ENCODE results near the gene RANGAP1.

DNA sequence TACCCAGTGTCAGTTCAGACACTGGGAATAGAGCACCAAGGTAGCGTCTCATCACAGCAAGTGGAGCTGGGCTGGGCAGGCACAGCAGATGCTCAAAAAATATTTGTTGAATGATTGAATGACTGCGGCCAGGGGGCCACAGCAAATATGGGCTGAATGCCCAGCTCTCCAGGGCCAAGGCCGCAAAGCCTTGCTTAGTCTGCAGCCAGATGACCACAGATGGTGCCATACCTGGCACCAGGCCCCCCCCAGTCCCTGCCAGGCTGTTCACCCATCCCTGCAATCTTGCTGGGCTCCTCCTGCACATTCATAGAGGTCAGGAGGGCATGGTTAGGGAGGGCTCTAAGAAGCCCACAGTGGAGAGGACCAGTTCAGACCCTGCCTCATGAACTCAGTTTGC lies 48.2 kb upstream of the RANGAP1 start:
- TF ChIP-seq, protein P1, sequence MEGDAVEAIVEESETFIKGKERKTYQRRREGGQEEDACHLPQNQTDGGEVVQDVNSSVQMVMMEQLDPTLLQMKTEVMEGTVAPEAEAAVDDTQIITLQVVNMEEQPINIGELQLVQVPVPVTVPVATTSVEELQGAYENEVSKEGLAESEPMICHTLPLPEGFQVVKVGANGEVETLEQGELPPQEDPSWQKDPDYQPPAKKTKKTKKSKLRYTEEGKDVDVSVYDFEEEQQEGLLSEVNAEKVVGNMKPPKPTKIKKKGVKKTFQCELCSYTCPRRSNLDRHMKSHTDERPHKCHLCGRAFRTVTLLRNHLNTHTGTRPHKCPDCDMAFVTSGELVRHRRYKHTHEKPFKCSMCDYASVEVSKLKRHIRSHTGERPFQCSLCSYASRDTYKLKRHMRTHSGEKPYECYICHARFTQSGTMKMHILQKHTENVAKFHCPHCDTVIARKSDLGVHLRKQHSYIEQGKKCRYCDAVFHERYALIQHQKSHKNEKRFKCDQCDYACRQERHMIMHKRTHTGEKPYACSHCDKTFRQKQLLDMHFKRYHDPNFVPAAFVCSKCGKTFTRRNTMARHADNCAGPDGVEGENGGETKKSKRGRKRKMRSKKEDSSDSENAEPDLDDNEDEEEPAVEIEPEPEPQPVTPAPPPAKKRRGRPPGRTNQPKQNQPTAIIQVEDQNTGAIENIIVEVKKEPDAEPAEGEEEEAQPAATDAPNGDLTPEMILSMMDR (IDR thresholded peaks at IDR 0.05): no peak
- TF ChIP-seq POLR2AphosphoS5 (IDR thresholded peaks at IDR 0.05): no peak
- no peak for TF ChIP-seq EP300 (IDR thresholded peaks at IDR 0.05)

Measured in sigmoid colon (tissue), 4 donors.